HL-60 (cell line): ENCODE measurements around the gene MRPL4.
"Not testable (repeated sequence)": the region's sequence is repeated elsewhere in the genome, so short reads cannot be mapped to it uniquely, and the experiment has no call there.

Experiments used
- DNase-seq, 2 experiments: peaks; one replicate each; pipeline ENCODE4 v3.0.0-alpha.2; 2010 to 2020; ENCODE audit warnings: low read depth in 1 of 2, low spot score in 1 of 2
- H3K27ac ChIP-seq: fragments of 250-450 bp; sonication (Bioruptor Pico); replicated peaks from 2 replicates; pipeline ENCODE4 v1.5.1; 2020; ENCODE audit warnings: mild to moderate bottlenecking, moderate library complexity
- H3K27me3 ChIP-seq: fragments of 250-450 bp; sonication (Bioruptor Pico); 2 replicates; pipeline ENCODE4 v1.5.1; 2021; ENCODE audit warnings: mild to moderate bottlenecking, moderate library complexity; ENCODE audit not compliant: insufficient read depth, poor library complexity, severe bottlenecking
- H3K4me3 ChIP-seq: replicated peaks from 2 replicates; pipeline ENCODE4 v1.5.1; 2011; ENCODE audit warnings: mild to moderate bottlenecking, control low read depth, low read length; ENCODE audit not compliant: insufficient read depth
- GABPA ChIP-seq: IDR thresholded peaks from 2 replicates; pipeline ENCODE4 v1.6.1; 2012; ENCODE audit warnings: low read depth
- POLR2AphosphoS5 ChIP-seq: IDR thresholded peaks from 2 replicates; pipeline ENCODE4 v1.6.1; 2012; ENCODE audit warnings: low read depth
- SPI1 ChIP-seq: IDR thresholded peaks from 2 replicates; pipeline ENCODE4 v1.6.1; 2012; ENCODE audit warnings: low read depth, mild to moderate bottlenecking, borderline replicate concordance
- TF ChIP-seq, protein P1 (sequence below): IDR thresholded peaks from 2 replicates; pipeline ENCODE4 v1.6.1; 2012; ENCODE audit warnings: low read depth; ENCODE audit not compliant: insufficient replicate concordance
- TF ChIP-seq, protein P2 (sequence below): IDR thresholded peaks from one replicate; pipeline ENCODE4 v1.5.1; 2011; ENCODE audit warnings: low read length, control low read depth, inconsistent platforms; ENCODE audit not compliant: insufficient read depth

The MRPL4 gene

DNA sequence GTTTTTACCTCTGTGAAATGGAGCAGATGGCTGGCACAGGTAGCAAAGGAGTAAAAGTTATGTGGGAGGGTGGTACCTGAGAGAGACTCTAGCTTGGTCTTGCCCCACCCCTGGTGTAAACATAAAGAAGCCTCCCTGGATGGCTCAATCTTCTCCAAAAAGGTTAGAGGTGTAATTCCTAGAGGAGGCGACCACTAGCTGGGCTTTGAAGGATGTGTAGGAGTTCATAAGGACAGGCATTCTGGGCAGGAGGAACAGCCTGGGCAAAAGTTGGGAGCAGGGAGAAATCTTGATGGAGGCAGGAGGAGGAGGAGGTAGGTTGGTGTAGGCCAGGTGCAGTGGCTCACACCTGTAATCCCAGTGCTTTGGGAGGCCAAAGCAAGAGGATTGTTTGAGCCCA is 26.9 kb downstream of the MRPL4 start:
- Histone ChIP-seq H3K4me3 (no peak overlapping the region), H3K27me3 (no peaks in the 10 kb centered on the region), H3K27ac (no peak overlapping the region)
- no peak for DNase-seq
- TF ChIP-seq, protein P1, sequence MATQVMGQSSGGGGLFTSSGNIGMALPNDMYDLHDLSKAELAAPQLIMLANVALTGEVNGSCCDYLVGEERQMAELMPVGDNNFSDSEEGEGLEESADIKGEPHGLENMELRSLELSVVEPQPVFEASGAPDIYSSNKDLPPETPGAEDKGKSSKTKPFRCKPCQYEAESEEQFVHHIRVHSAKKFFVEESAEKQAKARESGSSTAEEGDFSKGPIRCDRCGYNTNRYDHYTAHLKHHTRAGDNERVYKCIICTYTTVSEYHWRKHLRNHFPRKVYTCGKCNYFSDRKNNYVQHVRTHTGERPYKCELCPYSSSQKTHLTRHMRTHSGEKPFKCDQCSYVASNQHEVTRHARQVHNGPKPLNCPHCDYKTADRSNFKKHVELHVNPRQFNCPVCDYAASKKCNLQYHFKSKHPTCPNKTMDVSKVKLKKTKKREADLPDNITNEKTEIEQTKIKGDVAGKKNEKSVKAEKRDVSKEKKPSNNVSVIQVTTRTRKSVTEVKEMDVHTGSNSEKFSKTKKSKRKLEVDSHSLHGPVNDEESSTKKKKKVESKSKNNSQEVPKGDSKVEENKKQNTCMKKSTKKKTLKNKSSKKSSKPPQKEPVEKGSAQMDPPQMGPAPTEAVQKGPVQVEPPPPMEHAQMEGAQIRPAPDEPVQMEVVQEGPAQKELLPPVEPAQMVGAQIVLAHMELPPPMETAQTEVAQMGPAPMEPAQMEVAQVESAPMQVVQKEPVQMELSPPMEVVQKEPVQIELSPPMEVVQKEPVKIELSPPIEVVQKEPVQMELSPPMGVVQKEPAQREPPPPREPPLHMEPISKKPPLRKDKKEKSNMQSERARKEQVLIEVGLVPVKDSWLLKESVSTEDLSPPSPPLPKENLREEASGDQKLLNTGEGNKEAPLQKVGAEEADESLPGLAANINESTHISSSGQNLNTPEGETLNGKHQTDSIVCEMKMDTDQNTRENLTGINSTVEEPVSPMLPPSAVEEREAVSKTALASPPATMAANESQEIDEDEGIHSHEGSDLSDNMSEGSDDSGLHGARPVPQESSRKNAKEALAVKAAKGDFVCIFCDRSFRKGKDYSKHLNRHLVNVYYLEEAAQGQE, result no peak
- TF ChIP-seq POLR2AphosphoS5 (no peak), SPI1 (no peak), GABPA (no peak)

DNA sequence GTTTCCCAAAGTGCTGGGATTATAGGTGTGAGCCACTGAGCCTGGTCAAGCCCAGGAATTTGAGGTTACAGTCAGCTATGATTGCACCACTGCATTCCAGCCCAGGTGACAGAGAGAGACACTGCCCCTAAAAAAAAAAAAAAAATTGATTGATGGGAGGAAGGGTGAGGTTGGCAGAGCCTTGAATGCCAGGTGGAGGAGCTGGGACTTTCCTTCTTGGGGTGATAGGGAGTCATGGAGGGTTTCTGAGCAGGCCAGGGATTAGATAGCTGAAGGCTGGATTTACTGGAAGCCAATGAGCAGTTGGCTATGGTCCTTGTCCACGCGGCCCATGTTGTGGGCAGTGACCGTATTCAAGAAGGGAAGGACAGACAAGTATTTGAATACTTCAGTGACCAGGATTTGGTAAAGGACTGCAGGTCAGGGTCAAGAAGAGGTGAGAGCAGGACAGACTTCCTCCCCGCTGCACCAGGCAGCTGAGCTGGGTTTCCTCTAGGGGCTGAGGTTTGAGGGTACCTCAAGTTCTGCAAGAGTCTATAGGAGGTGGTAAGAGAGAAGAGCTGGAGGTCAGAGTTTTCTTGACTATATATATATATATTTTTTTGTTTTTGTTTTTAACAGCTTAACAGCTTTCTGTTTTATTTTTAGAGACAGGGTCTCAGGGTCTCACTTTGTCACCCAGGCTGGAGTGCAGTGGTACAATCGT is 27.9 kb downstream of the MRPL4 start:
- Histone ChIP-seq H3K27ac (no peak overlapping the region), H3K27me3 (no peaks in the 10 kb centered on the region), H3K4me3 (no peak overlapping the region)
- peak in 1 of 2 experiments; percentile 43 for DNase-seq
- TF ChIP-seq SPI1, result peak; percentile 45; the same call in 1 of the 2 replicates
- TF ChIP-seq, protein P1, result no peak

DNA sequence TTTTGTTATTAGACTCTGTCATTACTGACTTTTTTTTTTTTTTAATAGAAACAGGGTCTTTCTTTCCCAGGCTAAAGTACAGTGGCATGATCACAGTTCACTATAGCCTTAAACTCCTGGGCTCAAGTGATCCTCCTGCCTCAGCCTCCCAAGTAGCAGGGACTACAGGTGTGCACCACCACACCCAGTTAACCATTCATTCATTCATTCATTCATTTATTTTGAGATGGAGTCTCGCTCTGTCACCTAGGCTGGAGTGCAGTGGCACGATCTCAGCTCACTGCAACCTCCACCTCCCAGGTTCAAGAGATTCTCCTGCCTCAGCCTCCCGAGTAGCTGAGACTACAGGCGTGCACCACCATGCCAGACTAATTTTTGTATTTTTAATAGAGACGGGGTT is 30.0 kb downstream of the MRPL4 start:
- not testable (repeated sequence) for H3K4me3 ChIP-seq, H3K27me3 ChIP-seq, DNase-seq, H3K27ac ChIP-seq

DNA sequence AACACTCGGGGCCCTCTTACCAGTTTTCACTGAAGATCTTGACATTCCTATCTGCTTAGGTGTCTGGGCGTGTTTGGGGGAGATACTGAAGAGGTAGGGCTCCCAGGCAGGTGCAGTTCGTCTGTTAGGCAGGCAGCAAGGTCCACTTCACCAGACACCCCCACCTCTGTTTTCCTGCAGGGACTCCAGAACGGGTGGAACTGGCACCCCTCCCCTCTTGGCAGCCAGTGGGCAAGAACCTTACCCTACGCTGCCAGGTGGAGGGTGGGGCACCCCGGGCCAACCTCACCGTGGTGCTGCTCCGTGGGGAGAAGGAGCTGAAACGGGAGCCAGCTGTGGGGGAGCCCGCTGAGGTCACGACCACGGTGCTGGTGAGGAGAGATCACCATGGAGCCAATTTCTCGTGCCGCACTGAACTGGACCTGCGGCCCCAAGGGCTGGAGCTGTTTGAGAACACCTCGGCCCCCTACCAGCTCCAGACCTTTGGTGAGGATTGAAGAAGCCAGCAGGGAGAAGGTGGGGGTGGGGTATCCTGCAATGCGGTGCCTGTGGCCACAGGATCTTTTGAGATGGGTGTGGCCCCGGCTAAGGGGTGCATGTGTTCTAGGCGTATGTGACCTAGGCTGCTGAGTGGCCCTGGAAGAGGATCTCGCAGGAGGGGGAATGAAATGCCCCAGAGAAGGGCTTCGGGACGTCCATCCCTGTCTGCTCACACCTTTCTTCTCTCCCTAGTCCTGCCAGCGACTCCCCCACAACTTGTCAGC is 31.5 kb downstream of the MRPL4 start:
- Histone ChIP-seq H3K27me3 (no peaks in the 10 kb centered on the region), H3K4me3 (no peak overlapping the region), H3K27ac (no peak overlapping the region)
- TF ChIP-seq, protein P2, sequence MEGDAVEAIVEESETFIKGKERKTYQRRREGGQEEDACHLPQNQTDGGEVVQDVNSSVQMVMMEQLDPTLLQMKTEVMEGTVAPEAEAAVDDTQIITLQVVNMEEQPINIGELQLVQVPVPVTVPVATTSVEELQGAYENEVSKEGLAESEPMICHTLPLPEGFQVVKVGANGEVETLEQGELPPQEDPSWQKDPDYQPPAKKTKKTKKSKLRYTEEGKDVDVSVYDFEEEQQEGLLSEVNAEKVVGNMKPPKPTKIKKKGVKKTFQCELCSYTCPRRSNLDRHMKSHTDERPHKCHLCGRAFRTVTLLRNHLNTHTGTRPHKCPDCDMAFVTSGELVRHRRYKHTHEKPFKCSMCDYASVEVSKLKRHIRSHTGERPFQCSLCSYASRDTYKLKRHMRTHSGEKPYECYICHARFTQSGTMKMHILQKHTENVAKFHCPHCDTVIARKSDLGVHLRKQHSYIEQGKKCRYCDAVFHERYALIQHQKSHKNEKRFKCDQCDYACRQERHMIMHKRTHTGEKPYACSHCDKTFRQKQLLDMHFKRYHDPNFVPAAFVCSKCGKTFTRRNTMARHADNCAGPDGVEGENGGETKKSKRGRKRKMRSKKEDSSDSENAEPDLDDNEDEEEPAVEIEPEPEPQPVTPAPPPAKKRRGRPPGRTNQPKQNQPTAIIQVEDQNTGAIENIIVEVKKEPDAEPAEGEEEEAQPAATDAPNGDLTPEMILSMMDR, result no peak
- TF ChIP-seq GABPA (no peak), POLR2AphosphoS5 (no peak), SPI1 (no peak)
- TF ChIP-seq, protein P1, result no peak
- DNase-seq, result no peak
